Keratinocyte (primary cell): ENCODE results near the gene TMEM234. TPM values are rescaled to one million over a fixed set of nuclear protein-coding genes. Genes with fewer than 3 reads are reported as not detected.

Experiments
- DNase-seq: peaks from one replicate; pipeline ENCODE4 v3.0.0-alpha.2; 2011; ENCODE audit warnings: low read depth, missing footprints, low spot score
- FAIRE-seq: peaks from 2 replicates; lab custom pipeline; 2011; peaks lifted over from hg19 to GRCh38; lab: Jason Lieb, UNC
- H2AFZ ChIP-seq: 2 replicates; pipeline ENCODE4 v1.6.0; 2012; ENCODE audit warnings: low read length, control low read depth, inconsistent platforms; ENCODE audit not compliant: control insufficient read depth
- H3K27ac ChIP-seq: 2 replicates; pipeline ENCODE4 v1.5.1; 2011; ENCODE audit warnings: low read length; ENCODE audit not compliant: control insufficient read depth, insufficient read depth
- H3K27me3 ChIP-seq: 3 replicates; pipeline ENCODE4 v1.6.0; 2011; ENCODE audit warnings: low read length; ENCODE audit not compliant: control insufficient read depth, insufficient read depth; ENCODE audit errors: extremely low read depth
- H3K36me3 ChIP-seq, 2 experiments: 2 replicates in 1 of 2; 3 replicates in 1 of 2; pipeline ENCODE4 v1.5.1; 2011; ENCODE audit warnings: low read length in 2 of 2, mild to moderate bottlenecking in 1 of 2; ENCODE audit not compliant: control insufficient read depth in 2 of 2, insufficient read depth in 2 of 2; ENCODE audit errors: extremely low read depth in 1 of 2
- H3K4me1 ChIP-seq: 3 replicates; pipeline ENCODE4 v1.5.1; 2011; ENCODE audit warnings: low read length; ENCODE audit not compliant: control insufficient read depth, insufficient read depth; ENCODE audit errors: extremely low read depth
- H3K4me2 ChIP-seq: 3 replicates; pipeline ENCODE4 v1.6.0; 2011; ENCODE audit warnings: low read depth, low read length; ENCODE audit not compliant: control insufficient read depth, insufficient read depth; ENCODE audit errors: extremely low read depth
- H3K4me3 ChIP-seq, 3 experiments: fragments of 200-600 bp in 1 of 3; sonication (generic) in 1 of 3; 2 replicates in 2 of 3; 3 replicates in 1 of 3; pipeline ENCODE4 v1.5.1; 2011 to 2016; ENCODE audit warnings: low read length in 3 of 3, mild to moderate bottlenecking in 3 of 3, control low read depth in 2 of 3, inconsistent platforms in 1 of 3, low read depth in 1 of 3, mixed read lengths in 1 of 3, mixed run types in 1 of 3, moderate library complexity in 1 of 3; ENCODE audit not compliant: control insufficient read depth in 2 of 3, insufficient read depth in 2 of 3; ENCODE audit errors: extremely low read depth in 1 of 3
- H3K79me2 ChIP-seq: 2 replicates; pipeline ENCODE4 v1.6.0; 2012; ENCODE audit warnings: low read length; ENCODE audit not compliant: control insufficient read depth, insufficient read depth
- H3K9ac ChIP-seq: 3 replicates; pipeline ENCODE4 v1.6.0; 2011; ENCODE audit warnings: low read length; ENCODE audit not compliant: control insufficient read depth, insufficient read depth; ENCODE audit errors: extremely low read depth
- H3K9me1 ChIP-seq: 3 replicates; pipeline ENCODE4 v1.6.0; 2011; ENCODE audit warnings: low read length; ENCODE audit not compliant: control insufficient read depth, insufficient read depth; ENCODE audit errors: extremely low read depth
- H3K9me3 ChIP-seq: 2 replicates; pipeline ENCODE4 v1.5.1; 2012; ENCODE audit warnings: low read depth, low read length; ENCODE audit not compliant: control insufficient read depth
- H4K20me1 ChIP-seq: 3 replicates; pipeline ENCODE4 v1.6.0; 2011; ENCODE audit warnings: low read length; ENCODE audit not compliant: control insufficient read depth, insufficient read depth; ENCODE audit errors: extremely low read depth
- EZH2 ChIP-seq: IDR thresholded peaks from one replicate; pipeline ENCODE4 v1.6.1; 2012; ENCODE audit warnings: inconsistent platforms, mild to moderate bottlenecking, low read length, moderate library complexity
- dilution Hi-C: fragments of 300-500 bp; cut with MboI; formaldehyde crosslinking; loops from one replicate; pipeline ENCODE4 v1.7.0; 2020; ENCODE audit warnings: low sequenced_read_pairs; ENCODE audit not compliant: extremely low pct_ligation_motif_present
- polyA plus RNA-seq, 5 experiments: library from polyadenylated mRNA; depleted of rRNA in 3 of 5; stranded (reverse) in 3 of 5; stranded (forward) in 1 of 5; unstranded in 1 of 5; fragments of >200 nt; gene quantifications; 1 replicate in 1 of 5; 2 replicates in 3 of 5; 3 replicates in 1 of 5; pipeline versions ENCODE4 v1.2.1 to v1.2.3, GENCODE V29; 2011 to 2012; ENCODE audit warnings: missing spikeins in 2 of 5, low read depth in 1 of 5, low replicate concordance in 1 of 5
- TF ChIP-seq, protein P1 (sequence below), 3 experiments: IDR thresholded peaks in 1 of 3; conservative IDR thresholded peaks in 1 of 3; optimal IDR thresholded peaks in 1 of 3; 2 replicates in 2 of 3; 3 replicates in 1 of 3; pipeline versions ENCODE3 to v1.5.1; 2011; ENCODE audit warnings: low read length in 3 of 3, mild to moderate bottlenecking in 3 of 3, moderate library complexity in 2 of 3, control low read depth in 1 of 3, inconsistent platforms in 1 of 3; ENCODE audit not compliant: insufficient read depth in 2 of 3; ENCODE audit errors: extremely low read depth in 1 of 3

Gene TMEM234
- polyA plus RNA-seq, 1 donor (not counting 4 experiments of a cell fraction or from before 2014, with no cell fraction given) = 14.4 TPM

DNA sequence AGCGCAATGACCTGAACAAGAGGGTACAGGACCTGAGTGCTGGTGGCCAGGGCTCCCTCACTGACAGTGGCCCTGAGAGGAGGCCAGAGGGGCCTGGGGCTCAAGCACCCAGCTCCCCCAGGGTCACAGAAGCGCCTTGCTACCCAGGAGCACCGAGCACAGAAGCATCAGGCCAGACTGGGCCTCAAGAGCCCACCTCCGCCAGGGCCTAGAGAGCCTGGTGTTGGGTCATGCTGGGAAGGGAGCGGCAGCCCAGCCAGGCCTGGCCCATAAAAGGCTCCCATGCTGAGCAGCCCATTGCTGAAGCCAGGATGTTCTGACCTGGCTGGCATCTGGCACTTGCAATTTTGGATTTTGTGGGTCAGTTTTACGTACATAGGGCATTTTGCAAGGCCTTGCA lies 27.2 kb downstream of the TMEM234 start:
- dilution Hi-C loops = no loop called here
- Histone ChIP-seq H3K27me3 (no peaks in the 10 kb centered on the region), H3K4me1 (peaks cover 2% of the 10 kb centered on the region), H3K9ac (no peak overlapping the region), H3K9me3 (no peaks in the 10 kb centered on the region), H3K27ac (no peak overlapping the region), H2AFZ (no peak overlapping the region), H3K9me1 (no peaks in the 10 kb centered on the region), H3K4me2 (no peak overlapping the region), H3K4me3 (no peak overlapping the region), H3K79me2 (no peaks in the 10 kb centered on the region), H3K36me3 (peaks cover 43 to 64% of the 10 kb centered on the region in 2 experiments), H4K20me1 (no peaks in the 10 kb centered on the region)
- FAIRE-seq (no peak), DNase-seq (no peak)
- TF ChIP-seq EZH2 = no peak
- TF ChIP-seq, protein P1, sequence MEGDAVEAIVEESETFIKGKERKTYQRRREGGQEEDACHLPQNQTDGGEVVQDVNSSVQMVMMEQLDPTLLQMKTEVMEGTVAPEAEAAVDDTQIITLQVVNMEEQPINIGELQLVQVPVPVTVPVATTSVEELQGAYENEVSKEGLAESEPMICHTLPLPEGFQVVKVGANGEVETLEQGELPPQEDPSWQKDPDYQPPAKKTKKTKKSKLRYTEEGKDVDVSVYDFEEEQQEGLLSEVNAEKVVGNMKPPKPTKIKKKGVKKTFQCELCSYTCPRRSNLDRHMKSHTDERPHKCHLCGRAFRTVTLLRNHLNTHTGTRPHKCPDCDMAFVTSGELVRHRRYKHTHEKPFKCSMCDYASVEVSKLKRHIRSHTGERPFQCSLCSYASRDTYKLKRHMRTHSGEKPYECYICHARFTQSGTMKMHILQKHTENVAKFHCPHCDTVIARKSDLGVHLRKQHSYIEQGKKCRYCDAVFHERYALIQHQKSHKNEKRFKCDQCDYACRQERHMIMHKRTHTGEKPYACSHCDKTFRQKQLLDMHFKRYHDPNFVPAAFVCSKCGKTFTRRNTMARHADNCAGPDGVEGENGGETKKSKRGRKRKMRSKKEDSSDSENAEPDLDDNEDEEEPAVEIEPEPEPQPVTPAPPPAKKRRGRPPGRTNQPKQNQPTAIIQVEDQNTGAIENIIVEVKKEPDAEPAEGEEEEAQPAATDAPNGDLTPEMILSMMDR (optimal IDR thresholded peaks at IDR 0.05 in 1 of 3, IDR thresholded peaks at IDR 0.05 in 1 of 3, conservative IDR thresholded peaks at IDR 0.05 in 1 of 3; ENCODE audit: extremely low read depth in 1 of 3, insufficient read depth in 2 of 3, low read length in 3 of 3) = no peak

DNA sequence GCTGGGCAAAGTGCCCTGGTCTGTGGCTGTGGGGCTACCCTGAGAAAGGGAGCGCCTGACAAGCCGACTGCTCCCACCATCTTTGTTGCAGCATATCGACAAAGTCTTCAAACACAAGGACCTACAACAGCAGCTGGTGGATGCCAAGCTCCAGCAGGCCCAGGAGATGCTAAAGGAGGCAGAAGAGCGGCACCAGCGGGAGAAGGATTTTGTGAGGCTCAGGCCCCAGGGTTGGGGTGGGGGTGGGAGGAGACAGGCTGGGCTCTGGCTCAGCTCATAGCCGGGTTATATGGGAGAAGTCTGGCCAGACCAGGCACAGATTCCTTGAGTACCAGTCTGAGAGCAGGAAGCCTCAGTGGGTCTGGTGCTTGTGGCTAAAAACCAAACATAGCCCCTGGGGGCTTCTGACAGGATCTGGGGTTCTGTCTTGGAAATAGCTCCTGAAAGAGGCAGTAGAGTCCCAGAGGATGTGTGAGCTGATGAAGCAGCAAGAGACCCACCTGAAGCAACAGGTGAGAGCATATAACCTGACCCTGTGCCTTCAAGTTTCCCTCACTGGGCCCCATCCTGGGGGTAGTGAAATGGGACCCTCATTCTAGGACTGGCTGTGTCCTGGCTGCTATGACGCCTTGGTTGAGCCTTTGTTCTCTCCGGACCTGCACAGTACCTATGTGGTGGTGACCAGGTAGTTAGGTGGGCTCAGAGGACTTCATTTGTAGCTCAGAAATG lies 29.8 kb downstream of the TMEM234 start:
- dilution Hi-C loops = no loop called here
- H2AFZ ChIP-seq = no peak overlapping the region
- H4K20me1 ChIP-seq = no peaks in the 10 kb centered on the region
- peaks cover 53 to 77% of the 10 kb centered on the region in 2 experiments for H3K36me3 ChIP-seq
- H3K27ac ChIP-seq = no peak overlapping the region
- FAIRE-seq (no peak), DNase-seq (no peak)
- no peak overlapping the region for H3K9ac ChIP-seq
- no peak overlapping the region for H3K4me2 ChIP-seq
- H3K27me3 ChIP-seq = no peaks in the 10 kb centered on the region
- no peaks in the 10 kb centered on the region for H3K9me1 ChIP-seq
- no peaks in the 10 kb centered on the region for H3K4me1 ChIP-seq
- no peak overlapping the region for H3K4me3 ChIP-seq
- TF ChIP-seq EZH2 = no peak
- TF ChIP-seq, protein P1 (optimal IDR thresholded peaks at IDR 0.05 in 1 of 3, IDR thresholded peaks at IDR 0.05 in 1 of 3, conservative IDR thresholded peaks at IDR 0.05 in 1 of 3; ENCODE audit: extremely low read depth in 1 of 3, insufficient read depth in 2 of 3, low read length in 3 of 3) = no peak
- no peaks in the 10 kb centered on the region for H3K9me3 ChIP-seq
- H3K79me2 ChIP-seq = peaks cover 7% of the 10 kb centered on the region
